HG02642 (cell line): ENCODE data around the gene NUDT5.

Source experiments
- ATAC-seq: cut with Tn5 transposase; IDR thresholded peaks from one replicate; pipeline ENCODE4 v1.9.1; 2021; ENCODE audit warnings: mild to moderate bottlenecking; ENCODE audit not compliant: unreplicated experiment, poor library complexity

Gene NUDT5

DNA sequence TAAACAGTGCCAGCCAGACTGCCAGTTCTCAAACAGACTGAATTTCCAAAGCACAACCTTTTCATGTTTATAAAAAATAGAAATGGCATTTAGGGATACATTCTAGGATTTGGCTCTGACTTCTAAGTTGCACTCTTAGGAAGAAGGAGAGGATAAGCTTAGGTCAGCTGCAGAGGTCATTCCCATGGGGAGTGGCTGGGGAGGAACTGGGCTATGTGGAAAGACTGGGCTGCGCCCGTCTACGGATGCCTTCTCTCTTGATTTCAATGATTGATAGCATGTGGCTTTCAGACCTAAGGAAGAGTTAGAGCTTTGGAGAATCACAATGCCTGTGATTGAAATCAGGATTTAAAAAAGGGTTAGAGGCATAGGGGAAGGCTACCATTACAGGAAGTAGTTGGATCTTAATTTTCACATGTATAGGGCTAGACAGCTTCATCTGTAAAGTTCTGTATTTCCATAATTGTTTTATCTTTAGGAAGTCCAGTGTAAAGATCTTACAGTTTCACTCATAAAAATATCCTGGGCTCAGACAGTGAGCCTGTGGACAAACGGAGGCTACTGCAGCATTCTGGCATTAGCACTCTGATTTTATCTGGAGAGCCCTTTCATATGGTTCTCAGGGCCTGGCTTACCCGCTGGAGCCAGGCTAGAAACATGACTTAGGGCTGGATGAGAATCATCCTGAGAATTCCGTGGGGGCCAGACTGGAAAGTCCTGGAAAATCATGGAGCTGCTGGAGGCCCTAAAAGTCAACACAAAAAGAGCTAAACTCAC is 29.5 kb downstream of the NUDT5 start:
- no peak for ATAC-seq

DNA sequence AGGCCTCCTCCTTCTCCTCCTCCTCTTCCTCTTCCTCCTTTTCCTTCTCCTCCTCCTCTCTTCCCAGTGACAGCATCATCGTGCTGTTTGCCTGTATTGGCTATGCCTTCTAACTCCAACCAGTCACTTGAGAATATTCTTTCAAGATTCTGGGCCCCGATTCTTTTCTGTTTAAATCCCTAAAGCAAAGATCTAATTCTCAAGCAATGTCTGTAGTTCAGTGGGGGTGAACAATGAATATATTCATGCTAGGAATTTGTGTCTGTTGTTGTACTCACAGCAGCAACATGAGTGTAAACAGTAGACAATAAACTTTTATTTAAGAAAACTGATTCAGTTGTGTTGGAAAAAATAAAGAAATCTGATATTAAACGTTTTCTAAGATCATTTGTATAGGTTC is 30.7 kb downstream of the NUDT5 start:
- ATAC-seq = no peak

DNA sequence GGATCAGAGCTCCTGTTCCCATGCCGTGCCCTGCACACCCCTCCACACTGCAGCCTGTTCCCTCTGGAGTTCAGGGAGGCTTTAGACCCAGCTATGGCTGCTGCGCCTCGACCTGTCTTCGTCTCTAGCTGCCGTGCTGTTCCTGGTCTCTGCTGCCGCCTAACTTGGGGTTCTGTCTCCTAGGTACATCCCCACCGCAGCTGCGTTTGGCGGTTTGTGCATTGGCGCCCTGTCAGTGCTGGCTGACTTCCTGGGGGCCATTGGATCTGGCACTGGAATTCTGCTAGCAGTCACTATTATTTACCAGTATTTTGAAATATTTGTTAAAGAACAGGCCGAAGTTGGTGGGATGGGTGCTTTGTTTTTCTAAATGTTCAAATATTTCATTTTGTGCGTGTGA is 31.6 kb downstream of the NUDT5 start:
- ATAC-seq = no peak

DNA sequence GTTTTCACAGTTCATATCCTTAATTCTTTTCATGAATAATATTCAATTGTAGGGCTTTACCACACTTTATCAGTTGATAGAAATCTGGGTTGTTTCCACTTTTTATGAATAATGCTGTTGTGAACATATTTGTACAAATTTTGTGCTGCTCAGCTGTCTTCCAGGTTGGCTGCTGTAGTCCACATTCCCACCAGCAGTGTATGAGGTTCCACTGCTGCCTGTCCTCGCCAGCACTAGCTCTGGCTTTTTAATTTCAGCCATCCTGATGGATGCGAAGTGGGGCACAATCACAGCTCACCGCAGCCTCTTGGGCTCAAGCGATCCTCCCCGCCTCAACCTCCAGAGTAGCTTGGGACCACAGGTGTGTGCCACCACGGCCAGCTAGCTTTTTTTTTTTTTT is 32.8 kb downstream of the NUDT5 start:
- no peak for ATAC-seq

DNA sequence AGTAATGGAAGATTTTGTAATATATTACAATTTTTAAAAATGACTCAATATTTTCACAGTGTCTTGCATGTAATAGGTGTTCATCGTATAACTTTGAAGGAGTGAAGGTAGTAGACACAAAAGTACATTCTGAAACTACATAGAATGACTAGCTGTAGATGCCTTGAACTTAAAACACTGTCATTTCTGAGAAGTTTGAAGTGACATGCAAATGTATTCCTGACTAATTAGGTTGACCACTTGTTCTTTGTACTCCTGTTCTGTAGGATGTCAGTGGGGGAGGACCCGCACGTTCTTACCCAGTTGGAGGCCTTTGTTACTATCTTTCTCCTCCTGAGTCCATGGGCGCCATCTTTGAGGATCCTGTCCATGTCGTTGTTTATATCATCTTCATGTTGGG is 35.0 kb downstream of the NUDT5 start:
- ATAC-seq = no peak

DNA sequence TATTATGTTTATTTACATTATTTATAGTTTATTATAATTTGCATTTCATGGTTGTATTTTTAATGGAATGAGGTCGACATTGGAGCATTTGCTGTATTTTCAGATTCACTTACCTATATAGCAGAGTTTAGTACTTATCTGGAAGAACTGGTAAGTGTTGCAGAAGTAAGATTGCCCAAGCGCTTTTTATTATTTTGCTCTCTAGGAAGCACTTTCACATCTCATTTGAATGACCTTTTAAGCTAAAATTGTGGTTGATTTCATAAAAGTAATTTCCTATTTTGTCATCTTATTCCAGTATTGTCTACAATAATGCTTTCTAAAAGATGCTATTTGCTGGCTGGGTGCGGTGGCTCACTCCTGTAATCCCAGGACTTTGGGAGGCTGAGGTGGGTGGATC is 37.6 kb downstream of the NUDT5 start:
- no peak for ATAC-seq

DNA sequence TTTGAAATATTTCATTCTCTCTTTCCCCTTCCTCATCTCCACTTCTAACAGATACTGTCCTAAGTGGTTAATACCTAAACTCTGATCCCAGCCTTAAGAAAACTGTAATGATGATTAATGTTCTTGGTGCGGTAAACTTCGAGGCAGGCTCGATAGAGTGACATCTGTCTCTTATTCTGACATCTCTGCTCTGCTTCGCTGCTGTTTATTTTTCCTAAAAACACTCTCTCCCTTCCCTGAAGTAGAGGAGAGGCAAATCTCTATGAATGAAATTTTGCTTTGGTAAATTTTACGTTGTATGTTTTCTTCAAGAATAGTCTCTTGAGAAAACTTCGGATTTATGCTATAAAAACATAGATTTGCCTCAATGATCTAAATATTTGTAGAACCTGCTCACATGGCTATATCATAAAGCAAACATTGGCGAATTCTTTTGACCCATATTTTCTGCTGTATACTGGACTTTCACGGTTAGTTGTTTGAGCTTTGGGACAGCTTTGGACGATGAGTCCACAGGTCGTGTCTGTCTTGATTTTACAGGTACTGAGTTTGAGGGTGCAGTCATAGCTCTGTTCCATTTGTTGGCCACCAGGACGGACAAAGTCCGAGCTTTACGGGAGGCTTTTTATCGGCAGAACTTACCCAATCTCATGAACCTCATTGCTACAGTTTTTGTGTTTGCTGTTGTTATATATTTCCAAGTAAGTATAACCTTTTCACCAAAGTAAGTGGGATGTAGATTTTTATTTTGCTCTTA is 39.1 kb downstream of the NUDT5 start:
- ATAC-seq = no peak

DNA sequence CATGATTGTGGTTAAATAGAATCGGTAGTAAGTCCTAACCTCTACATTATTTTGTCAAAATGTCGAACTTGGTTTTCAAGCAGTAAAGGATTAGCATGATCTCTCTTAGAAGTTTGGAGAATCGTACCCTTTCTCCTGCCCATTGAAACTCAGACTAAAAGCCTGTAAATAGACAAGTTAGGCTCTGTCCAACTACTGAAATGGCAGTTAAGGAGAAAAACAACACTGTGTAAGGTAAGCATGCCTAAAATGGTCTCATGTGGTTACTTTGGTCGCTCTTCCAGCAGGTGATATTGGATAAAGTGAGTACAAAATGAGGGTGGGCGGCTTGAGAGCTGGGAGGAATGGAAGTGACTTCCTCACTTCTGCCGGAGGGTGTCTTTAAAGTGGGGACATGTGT is 41.2 kb downstream of the NUDT5 start:
- ATAC-seq = no peak

DNA sequence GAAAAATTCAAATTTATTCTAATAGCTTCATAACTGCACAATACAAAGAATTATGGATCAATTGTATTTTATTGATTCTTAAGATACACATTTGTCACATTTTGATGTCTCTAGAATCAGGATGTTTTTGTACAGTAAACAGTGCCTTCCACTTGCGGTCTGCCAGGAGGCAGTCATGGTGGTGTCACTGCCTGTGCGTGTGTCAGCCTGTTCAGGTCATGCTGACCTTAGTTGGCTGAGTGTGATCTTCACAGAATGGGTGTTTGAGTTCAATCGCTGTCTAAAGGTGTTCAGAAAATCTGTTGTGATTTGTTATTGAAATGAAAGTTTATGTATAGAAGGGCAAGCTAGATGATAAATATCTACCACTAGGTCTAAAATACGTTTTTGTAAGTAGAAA is 45.5 kb downstream of the NUDT5 start:
- ATAC-seq = no peak

DNA sequence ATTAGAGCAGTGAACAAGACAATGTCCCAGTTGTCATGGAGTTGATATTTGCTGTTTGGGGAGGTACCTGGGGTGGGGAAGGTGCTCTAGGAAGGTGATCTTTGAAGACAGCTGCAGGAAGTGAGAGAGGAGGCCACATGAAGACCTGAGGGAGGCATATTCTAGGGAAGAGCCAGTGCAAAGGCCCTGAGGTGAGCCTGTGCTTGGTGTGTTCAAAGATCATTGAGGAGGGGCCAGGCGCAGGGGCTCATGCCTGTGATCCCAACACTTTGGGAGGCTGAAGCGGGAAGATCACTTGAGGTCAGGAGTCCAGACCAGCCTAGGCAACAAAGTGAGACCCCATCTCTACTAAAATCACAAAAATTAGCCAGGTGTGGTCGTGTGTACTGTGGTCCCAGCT is 51.2 kb downstream of the NUDT5 start:
- ATAC-seq = no peak

DNA sequence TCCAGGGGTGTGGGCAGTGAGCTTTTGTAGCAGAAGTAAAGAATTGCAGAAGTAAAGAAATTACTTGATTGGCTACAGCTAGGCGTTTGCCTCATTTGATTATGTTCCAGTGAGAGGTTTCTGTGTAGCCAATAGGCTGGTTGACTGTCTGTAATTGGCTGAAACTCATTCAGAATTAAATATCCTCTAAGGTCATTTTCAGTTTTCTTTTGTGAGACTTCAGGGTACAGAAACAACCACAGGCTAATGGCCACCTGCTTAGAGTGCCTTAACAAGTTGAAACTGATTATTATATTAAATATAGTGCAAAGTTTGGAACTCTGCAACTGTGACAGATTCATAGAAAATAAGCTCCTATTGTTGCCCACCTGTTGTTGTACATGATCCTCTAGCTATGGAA is 55.7 kb downstream of the NUDT5 start:
- ATAC-seq = no peak

DNA sequence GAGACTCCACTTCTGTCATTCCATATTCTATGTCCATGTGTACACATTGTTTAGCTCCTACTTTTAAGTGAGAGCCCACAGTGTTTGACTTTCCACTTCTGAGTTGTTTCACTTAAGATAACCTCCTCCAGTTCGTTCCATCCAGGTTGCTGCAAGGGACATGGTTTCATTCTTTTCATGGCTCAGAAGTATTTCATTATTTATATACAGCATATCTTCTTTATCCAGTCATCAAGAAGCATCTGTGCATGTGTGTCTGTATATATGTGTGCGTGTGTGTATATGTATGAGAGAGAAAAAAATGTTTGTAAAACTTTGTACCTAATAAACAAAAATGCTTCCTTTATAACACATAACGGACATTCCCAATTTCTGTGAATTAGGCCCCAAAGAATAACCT is 60.1 kb downstream of the NUDT5 start:
- no peak for ATAC-seq

DNA sequence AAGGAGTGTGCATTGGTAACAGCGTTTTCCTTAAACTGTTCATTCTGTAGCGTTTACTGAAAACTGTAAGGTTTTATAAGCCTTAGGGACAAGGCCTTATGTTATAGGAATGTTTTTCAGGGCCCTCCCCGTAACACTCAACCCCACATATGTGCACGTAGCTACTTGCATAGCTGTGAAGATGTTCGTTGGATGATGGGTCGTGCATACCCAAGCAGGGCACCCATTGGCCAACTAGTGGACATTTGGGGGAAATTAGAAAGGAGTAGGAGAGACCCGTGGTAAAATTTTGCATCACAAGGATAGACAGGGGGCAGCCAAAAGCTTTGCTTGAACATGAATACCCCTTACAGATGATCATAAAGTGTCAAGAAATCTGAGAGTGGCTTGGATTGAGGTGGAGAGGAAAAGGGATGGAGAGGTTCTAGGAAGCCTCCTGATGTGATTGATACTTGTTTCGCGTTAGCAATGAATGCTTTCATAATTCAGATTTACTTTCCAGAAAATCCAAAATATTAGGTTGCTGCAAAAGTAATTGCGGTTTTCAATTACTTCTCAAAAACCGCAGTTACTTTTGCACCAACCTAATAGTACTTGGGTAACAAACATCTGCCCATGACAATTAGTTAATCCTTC is 65.3 kb downstream of the NUDT5 start:
- peak; percentile 34 for ATAC-seq

DNA sequence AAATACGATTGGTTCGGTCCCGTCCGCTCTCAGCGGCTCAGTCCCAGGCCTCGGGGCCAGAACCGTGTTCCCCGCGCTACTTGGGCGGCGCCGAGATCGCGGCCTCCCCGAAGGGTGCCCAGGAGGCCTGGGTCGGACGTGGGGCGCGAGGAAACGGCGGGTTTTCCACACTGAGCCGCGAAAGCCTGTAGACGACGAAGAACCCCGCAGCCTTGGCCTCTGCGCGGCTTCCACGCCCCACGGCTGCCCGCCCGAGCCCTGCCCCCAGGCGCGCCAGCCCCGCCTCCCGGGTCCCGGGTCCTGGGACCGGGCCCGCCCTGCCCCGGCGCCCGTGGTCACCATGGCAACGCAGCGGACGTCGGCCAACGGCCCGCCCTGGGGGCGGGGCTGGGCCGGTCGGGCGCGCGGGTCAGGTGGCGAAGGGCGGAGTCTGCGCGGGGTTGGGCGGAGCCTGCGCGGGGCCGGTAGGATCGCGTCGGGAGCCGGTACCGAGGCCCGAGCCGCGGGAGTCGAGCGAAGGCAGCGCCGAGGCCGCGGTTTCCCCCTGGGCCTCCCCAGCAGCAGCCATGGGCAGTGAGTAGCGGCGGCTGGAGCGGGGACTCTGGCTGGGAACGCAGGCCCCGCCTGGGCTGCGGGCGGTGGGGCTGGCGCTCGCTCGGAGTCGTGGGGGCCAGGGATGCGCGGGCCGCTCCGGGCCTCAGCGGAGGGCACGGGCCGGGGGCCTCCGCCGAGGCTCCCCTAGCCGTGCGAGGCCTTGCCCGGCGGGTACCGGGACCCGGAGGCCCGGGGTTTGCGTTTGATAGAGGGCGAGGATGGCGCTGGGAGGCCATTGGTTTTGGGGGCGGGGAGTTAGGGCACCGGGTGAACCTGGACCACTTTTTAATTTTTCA is 66.2 kb downstream of the NUDT5 start, which contains the start of gene SEC61A2:
TSS of gene SEC61A2 (plus strand) at position 456 of the 890 bp plus-strand sequence. CDS start at position 567, 111 bp downstream.
- ATAC-seq = peak; percentile 92

DNA sequence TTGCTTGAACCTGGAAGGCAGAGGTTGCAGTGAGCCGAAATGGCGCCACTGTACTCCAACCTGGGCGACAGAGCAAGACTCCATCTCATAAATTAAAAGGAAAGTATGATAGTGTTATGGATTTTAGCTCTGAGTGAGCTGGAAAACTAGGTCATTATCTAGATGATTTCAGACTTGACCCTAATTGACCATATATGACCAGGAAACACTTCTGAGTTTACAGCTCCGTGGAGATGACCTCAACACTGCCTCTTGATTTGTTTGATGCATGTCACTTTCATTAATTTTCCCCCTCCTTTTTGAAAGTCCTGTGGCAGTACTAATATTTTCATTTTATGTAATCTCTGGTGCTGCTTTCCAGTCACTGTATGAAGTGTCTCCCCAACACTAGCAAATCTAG is 74.0 kb downstream of the NUDT5 start:
- no peak for ATAC-seq
